Thyroid gland (tissue), 4 donors: ENCODE measurements around the gene PLXNA4.

Source experiments
- POLR2A ChIP-seq, 2 donors: fragments of 450-650 bp; IDR thresholded peaks; one replicate each; pipeline ENCODE4 v1.6.1; 2017; ENCODE audit warnings: antibody characterized with exemption in 2 of 2, mild to moderate bottlenecking in 2 of 2, moderate library complexity in 1 of 2
- TF ChIP-seq, protein P1 (sequence below), 6 experiments: fragments of 200-600 bp in 3 of 6; fragments of 450-650 bp in 3 of 6; sonication (generic) in 3 of 6; IDR thresholded peaks; one replicate each; pipeline ENCODE4 v1.5.1; 2016 to 2019; ENCODE audit warnings: antibody characterized with exemption in 6 of 6, mild to moderate bottlenecking in 2 of 6, inconsistent platforms in 1 of 6, moderate library complexity in 1 of 6

DNA sequence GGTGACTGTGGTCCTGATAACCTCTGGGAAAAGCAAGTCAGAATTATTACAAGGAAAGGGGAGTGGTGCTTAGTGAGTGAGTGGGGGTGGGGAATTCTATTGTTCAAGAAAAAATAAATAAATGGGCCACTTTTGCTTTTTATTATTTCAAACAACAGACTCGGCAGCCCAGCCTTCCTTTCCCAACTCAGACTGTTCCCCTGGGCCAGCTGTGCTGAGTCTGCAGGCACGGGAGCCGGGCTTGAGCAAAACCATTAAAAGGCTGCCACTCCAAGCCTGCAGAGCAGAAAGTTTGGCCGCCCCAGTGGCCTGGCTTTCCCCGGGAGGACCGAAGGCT, 90.0 kb downstream of the PLXNA4 start:
- TF ChIP-seq, protein P1, sequence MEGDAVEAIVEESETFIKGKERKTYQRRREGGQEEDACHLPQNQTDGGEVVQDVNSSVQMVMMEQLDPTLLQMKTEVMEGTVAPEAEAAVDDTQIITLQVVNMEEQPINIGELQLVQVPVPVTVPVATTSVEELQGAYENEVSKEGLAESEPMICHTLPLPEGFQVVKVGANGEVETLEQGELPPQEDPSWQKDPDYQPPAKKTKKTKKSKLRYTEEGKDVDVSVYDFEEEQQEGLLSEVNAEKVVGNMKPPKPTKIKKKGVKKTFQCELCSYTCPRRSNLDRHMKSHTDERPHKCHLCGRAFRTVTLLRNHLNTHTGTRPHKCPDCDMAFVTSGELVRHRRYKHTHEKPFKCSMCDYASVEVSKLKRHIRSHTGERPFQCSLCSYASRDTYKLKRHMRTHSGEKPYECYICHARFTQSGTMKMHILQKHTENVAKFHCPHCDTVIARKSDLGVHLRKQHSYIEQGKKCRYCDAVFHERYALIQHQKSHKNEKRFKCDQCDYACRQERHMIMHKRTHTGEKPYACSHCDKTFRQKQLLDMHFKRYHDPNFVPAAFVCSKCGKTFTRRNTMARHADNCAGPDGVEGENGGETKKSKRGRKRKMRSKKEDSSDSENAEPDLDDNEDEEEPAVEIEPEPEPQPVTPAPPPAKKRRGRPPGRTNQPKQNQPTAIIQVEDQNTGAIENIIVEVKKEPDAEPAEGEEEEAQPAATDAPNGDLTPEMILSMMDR (IDR thresholded peaks at IDR 0.05) = no peak
- no peak for TF ChIP-seq POLR2A (IDR thresholded peaks at IDR 0.05)
